NCI-H2107 treated with DMSO at 0.1 percent for 48 hours (cell line): ENCODE results near the gene AMELX.

Experiments used
- DNase-seq: peaks from one replicate; lab custom pipeline; 2025; ENCODE audit not compliant: unreplicated experiment; lab: John Stamatoyannopoulos, UW

The AMELX gene

GRCh38 chrX:11293113-11293512 is at the start of gene AMELX:
Gene AMELX (plus strand): TSS chrX:11293413. CDS start chrX:11294789, 1,376 bp downstream.
- no peak for DNase-seq

GRCh38 chrX:11244636-11245035 is 48.6 kb upstream of the AMELX start:
- DNase-seq = no peak

- DNase-seq = no peak
Measured at GRCh38 chrX:11254417-11255109, 38.6 kb upstream of the AMELX start.

- DNase-seq = no peak
Measured at GRCh38 chrX:11257290-11257689, 35.9 kb upstream of the AMELX start.

GRCh38 chrX:11257711-11258110 is 35.5 kb upstream of the AMELX start:
- no peak for DNase-seq

GRCh38 chrX:11259437-11259836 is 33.8 kb upstream of the AMELX start:
- no peak for DNase-seq

- DNase-seq = no peak
Measured at GRCh38 chrX:11261260-11261659, 32.0 kb upstream of the AMELX start.

- DNase-seq = no peak
Measured at GRCh38 chrX:11264925-11265324, 28.3 kb upstream of the AMELX start.

GRCh38 chrX:11265352-11265751 is 27.9 kb upstream of the AMELX start:
- DNase-seq = no peak

- no peak for DNase-seq
Measured at GRCh38 chrX:11266573-11267003, 26.6 kb upstream of the AMELX start.

- DNase-seq = no peak
Measured at GRCh38 chrX:11267425-11267824, 25.8 kb upstream of the AMELX start.

- no peak for DNase-seq
Measured at GRCh38 chrX:11269006-11269405, 24.2 kb upstream of the AMELX start.

GRCh38 chrX:11269996-11270395 is 23.2 kb upstream of the AMELX start:
- no peak for DNase-seq

GRCh38 chrX:11272290-11272689 is 20.9 kb upstream of the AMELX start:
- no peak for DNase-seq

- DNase-seq = no peak
Measured at GRCh38 chrX:11272863-11273262, 20.4 kb upstream of the AMELX start.

GRCh38 chrX:11273544-11273943 is 19.7 kb upstream of the AMELX start:
- no peak for DNase-seq

GRCh38 chrX:11282043-11282442 is 11.2 kb upstream of the AMELX start:
- DNase-seq = no peak

- no peak for DNase-seq
Measured at GRCh38 chrX:11285651-11286050, 7.6 kb upstream of the AMELX start.

GRCh38 chrX:11287505-11287904 is 5.7 kb upstream of the AMELX start:
- DNase-seq = no peak

GRCh38 chrX:11290416-11291102 is 2.7 kb upstream of the AMELX start:
- DNase-seq = no peak

GRCh38 chrX:11296051-11296450 is 2.8 kb downstream of the AMELX start:
- peak; percentile 1 for DNase-seq

- DNase-seq = no peak
Measured at GRCh38 chrX:11298600-11298999, 5.4 kb downstream of the AMELX start.

GRCh38 chrX:11304829-11305228 is 11.6 kb downstream of the AMELX start:
- DNase-seq = no peak
